Mesothelial cell of epicardium (in vitro differentiated cells): Measurements from ENCODE around the gene FDXR. TPM values are rescaled to one million over a fixed set of nuclear protein-coding genes. Genes with fewer than 3 reads are reported as not detected.

ENCODE experiments used
- DNase-seq, 2 experiments: peaks; one replicate each; pipeline ENCODE4 v3.0.0; 2021; ENCODE audit warnings: low spot score in 2 of 2; ENCODE audit not compliant: unreplicated experiment in 2 of 2
- H3K27ac Mint-ChIP-seq: 2 replicates; pipeline ENCODE4 v1.8.0; 2021; ENCODE audit warnings: mixed read lengths
- H3K27me3 Mint-ChIP-seq: 2 replicates; pipeline ENCODE4 v1.8.0; 2021; ENCODE audit warnings: low read depth, mixed read lengths
- H3K36me3 Mint-ChIP-seq: 2 replicates; pipeline ENCODE4 v1.8.0; 2021; ENCODE audit warnings: mixed read lengths
- H3K4me1 Mint-ChIP-seq: 2 replicates; pipeline ENCODE4 v1.8.0; 2021; ENCODE audit warnings: mixed read lengths
- H3K4me3 Mint-ChIP-seq: 2 replicates; pipeline ENCODE4 v1.8.0; 2021; ENCODE audit warnings: mild to moderate bottlenecking, moderate library complexity, mixed read lengths
- H3K9me3 Mint-ChIP-seq: 2 replicates; pipeline ENCODE4 v1.8.0; 2021; ENCODE audit warnings: mixed read lengths
- total RNA-seq: library from RNA; stranded (reverse); gene quantifications from 3 replicates; pipeline ENCODE4 v1.2.1, GENCODE V29; 2021
- TF ChIP-seq, protein P1 (sequence below): fragments of 200-600 bp; sonication (generic); IDR thresholded peaks from one replicate; pipeline ENCODE4 v1.5.0; 2021; ENCODE audit warnings: antibody characterized with exemption; ENCODE audit not compliant: unreplicated experiment

Gene FDXR
- total RNA-seq, 1 donor from 2014 or later = 20.4 TPM

DNA sequence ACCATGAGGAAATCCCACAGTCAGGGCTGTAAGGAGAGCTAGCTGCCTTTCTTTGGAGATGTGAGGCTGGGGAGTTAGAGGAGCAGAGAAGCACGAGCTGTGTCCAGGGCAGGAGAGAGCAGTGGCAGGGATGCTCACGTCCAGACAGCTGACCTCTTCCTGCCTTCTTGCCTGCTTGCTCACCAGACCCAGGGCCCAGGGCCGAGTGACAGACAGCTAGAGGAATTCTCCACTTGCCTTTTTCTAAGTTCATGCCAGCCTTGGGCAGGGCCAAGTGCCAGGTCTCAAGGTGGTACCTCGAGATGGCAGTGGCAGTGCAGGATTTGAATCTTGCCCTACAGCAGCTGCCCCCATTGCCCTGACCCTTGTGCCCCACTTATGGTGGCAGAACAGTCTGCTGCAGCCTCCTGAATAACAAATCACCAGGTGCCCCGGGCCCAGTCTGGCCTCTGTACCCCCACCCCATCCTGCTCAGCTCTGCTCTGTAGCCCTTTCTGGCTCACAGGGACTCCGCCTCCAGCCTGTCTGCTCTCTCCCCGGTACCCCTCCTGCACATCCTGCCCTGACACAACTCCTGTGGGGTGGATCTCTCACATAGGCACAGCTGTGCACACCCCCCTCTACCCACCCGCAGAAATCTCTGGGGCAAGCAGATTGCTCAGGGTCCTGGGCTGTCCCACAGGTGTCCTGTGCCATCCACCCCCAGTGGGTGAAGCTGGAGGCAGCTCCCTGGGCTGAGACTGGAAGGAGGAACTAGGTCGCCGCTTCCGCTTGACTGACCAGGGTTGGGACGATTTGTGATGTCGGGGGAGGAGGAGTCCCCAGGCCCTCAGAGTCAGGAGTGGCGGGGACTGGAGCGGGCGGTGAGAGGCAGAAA lies 39.1 kb downstream of the FDXR start:
- Mint-ChIP-seq H3K4me3 (no peak overlapping the region), H3K9me3 (no peaks in the 10 kb centered on the region), H3K36me3 (peaks cover 9% of the 10 kb centered on the region), H3K27me3 (no peaks in the 10 kb centered on the region), H3K27ac (no peak overlapping the region), H3K4me1 (peaks cover 6% of the 10 kb centered on the region)
- no peak for DNase-seq
- TF ChIP-seq, protein P1, sequence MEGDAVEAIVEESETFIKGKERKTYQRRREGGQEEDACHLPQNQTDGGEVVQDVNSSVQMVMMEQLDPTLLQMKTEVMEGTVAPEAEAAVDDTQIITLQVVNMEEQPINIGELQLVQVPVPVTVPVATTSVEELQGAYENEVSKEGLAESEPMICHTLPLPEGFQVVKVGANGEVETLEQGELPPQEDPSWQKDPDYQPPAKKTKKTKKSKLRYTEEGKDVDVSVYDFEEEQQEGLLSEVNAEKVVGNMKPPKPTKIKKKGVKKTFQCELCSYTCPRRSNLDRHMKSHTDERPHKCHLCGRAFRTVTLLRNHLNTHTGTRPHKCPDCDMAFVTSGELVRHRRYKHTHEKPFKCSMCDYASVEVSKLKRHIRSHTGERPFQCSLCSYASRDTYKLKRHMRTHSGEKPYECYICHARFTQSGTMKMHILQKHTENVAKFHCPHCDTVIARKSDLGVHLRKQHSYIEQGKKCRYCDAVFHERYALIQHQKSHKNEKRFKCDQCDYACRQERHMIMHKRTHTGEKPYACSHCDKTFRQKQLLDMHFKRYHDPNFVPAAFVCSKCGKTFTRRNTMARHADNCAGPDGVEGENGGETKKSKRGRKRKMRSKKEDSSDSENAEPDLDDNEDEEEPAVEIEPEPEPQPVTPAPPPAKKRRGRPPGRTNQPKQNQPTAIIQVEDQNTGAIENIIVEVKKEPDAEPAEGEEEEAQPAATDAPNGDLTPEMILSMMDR = no peak

DNA sequence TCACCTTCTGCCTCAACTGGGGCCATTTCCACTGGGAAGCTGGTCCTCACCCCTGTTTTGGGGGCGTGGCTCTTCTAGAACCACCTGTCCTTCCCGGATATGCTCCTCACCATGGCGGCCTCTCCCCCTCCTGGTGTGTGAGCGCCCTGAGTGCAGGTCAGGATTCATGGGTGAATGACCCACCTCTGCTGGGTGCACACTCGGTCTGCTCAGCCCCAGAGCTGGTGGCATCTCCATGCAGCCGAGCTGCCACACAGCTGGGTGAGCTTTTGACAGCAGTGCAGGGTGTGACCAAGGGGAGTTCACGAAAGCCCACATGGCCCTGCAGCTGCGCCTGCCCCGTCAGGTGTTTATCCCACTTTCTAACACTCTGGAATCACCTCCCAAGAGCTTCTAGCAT lies 40.4 kb downstream of the FDXR start:
- H3K27ac Mint-ChIP-seq = no peak overlapping the region
- H3K36me3 Mint-ChIP-seq = peaks cover 9% of the 10 kb centered on the region
- no peak overlapping the region for H3K4me3 Mint-ChIP-seq
- TF ChIP-seq, protein P1 = no peak
- H3K9me3 Mint-ChIP-seq = no peaks in the 10 kb centered on the region
- DNase-seq = no peak
- no peaks in the 10 kb centered on the region for H3K27me3 Mint-ChIP-seq
- H3K4me1 Mint-ChIP-seq = peaks cover 6% of the 10 kb centered on the region

DNA sequence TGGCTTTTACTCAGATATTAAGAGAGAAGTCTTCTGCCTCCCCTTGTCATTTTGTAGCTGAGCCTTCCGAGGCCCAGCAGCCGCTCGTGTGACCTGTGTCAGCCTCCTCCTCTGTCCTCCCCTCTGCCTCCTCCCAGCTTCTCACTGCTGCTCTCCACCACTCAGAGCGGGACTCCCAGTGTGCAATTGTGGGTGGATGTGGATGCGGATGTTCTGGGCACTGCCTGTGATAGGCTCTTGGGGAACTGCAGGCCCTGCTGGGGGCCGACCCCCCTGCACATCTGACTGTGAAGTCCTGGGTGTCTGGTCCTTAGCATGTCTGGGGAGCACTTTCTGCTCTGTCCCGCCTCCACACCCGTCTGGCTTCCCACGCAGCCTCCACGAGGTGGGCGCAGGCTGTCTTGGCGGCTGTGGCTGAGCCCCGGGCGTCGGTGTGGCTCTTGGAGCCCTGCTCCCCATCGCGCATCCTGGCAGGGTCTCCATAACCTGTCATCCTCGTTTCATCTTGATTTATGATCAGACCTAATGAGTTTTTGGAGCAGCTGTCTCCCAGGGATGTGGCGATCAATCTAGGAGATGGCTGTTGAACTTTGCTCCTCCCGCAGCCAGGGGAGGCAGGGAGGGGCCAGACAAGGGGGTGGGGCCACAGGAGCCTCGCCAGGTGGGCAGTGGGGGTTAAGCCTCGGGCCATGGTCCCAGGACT lies 41.2 kb downstream of the FDXR start:
- TF ChIP-seq, protein P1 = no peak
- H3K36me3 Mint-ChIP-seq = peaks cover 9% of the 10 kb centered on the region
- no peak for DNase-seq
- no peak overlapping the region for H3K27ac Mint-ChIP-seq
- H3K4me1 Mint-ChIP-seq = peaks cover 6% of the 10 kb centered on the region
- no peak overlapping the region for H3K4me3 Mint-ChIP-seq
- no peaks in the 10 kb centered on the region for H3K27me3 Mint-ChIP-seq
- H3K9me3 Mint-ChIP-seq = no peaks in the 10 kb centered on the region

DNA sequence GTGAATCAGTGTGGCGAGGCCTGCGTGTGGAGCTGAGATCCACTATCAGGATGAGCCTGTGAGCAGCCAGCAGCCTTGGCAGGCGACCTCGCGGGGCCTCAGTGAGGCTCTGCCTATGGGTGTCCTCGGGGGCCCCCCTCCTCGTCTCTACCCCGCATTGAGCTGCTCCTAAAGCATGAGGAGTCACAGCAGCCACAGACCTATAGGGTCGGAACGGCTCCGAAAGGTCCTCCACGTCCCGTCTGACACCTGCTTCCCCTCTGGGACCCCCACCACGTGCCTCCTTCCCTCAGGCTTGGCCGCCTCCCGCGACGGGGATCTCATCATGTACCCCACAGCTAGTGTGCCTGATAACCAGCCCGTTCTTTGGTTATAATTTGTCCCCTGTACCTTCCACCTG lies 41.9 kb downstream of the FDXR start:
- no peaks in the 10 kb centered on the region for H3K27me3 Mint-ChIP-seq
- peaks cover 9% of the 10 kb centered on the region for H3K36me3 Mint-ChIP-seq
- peaks cover 6% of the 10 kb centered on the region for H3K4me1 Mint-ChIP-seq
- TF ChIP-seq, protein P1 = no peak
- no peaks in the 10 kb centered on the region for H3K9me3 Mint-ChIP-seq
- DNase-seq = no peak
- no peak overlapping the region for H3K27ac Mint-ChIP-seq
- no peak overlapping the region for H3K4me3 Mint-ChIP-seq

DNA sequence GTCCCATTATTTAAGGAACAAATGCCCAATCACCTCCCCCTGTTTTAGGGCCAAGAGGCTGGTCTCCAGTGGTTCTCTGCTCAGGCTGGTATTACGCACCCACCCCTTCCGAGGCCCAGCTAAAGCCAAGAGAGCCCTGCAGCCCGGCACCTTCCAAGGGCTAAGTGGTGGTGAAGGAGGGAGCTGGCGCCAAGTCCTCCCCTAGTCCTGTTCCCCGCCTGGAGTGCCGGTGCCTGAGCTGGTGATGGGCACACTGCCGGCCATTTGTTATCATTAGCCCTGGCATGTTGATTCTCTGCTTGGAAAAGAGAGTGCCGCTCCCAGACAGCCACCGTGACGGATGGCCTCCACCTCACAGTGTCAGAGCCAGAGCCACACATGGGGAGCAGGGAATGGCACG lies 45.0 kb downstream of the FDXR start:
- H3K4me1 Mint-ChIP-seq = no peaks in the 10 kb centered on the region
- H3K9me3 Mint-ChIP-seq = no peaks in the 10 kb centered on the region
- no peak overlapping the region for H3K27ac Mint-ChIP-seq
- H3K4me3 Mint-ChIP-seq = no peak overlapping the region
- TF ChIP-seq, protein P1 = no peak
- H3K27me3 Mint-ChIP-seq = no peaks in the 10 kb centered on the region
- H3K36me3 Mint-ChIP-seq = peaks cover 9% of the 10 kb centered on the region
- no peak for DNase-seq
